Stomach (tissue), 4 donors: ENCODE results near the gene ZNF878.

Source experiments
- CTCF ChIP-seq, 7 experiments: fragments of 450-650 bp in 4 of 7; fragments of 200-600 bp in 3 of 7; sonication (generic) in 3 of 7; IDR thresholded peaks; one replicate each; pipeline ENCODE4 v1.5.1; 2016 to 2019; ENCODE audit warnings: antibody characterized with exemption in 7 of 7, control low read depth in 2 of 7, mild to moderate bottlenecking in 1 of 7
- EP300 ChIP-seq: sonication (generic); formaldehyde crosslinking; IDR thresholded peaks from one replicate; pipeline ENCODE4 v1.6.1; 2017; ENCODE audit warnings: antibody characterized with exemption
- POLR2A ChIP-seq, 4 donors: fragments of 450-650 bp; IDR thresholded peaks; one replicate each; pipeline ENCODE4 v1.6.1; 2016; ENCODE audit warnings: antibody characterized with exemption in 4 of 4, control low read depth in 2 of 4, mild to moderate bottlenecking in 1 of 4, moderate library complexity in 1 of 4
- POLR2AphosphoS5 ChIP-seq, 3 donors: sonication (generic); formaldehyde crosslinking; IDR thresholded peaks; one replicate each; pipeline ENCODE4 v1.6.1; 2016; ENCODE audit warnings: antibody characterized with exemption in 3 of 3

GRCh38 chr19:12085074-12085818 is 32.5 kb upstream of the ZNF878 start:
- TF ChIP-seq CTCF (IDR thresholded peaks at IDR 0.05) (no peak), EP300 (no peak), POLR2A (IDR thresholded peaks at IDR 0.05) (no peak), POLR2AphosphoS5 (IDR thresholded peaks at IDR 0.05) (no peak)
